SK-N-SH (cell line): ENCODE data around the gene CPED1. TPM values are rescaled to one million over a fixed set of nuclear protein-coding genes. Genes with fewer than 3 reads are reported as not detected.
A peak's percentile ranks its signal among the peaks of the same experiment; 100 is the strongest.

Source experiments
- CHD2 ChIP-seq: fragments of 150-350 bp; IDR thresholded peaks from 2 replicates; pipeline ENCODE4 v1.6.1; 2018; ENCODE audit warnings: low read length; ENCODE audit not compliant: partially characterized antibody
- ELF1 ChIP-seq: IDR thresholded peaks from 2 replicates; pipeline ENCODE4 v1.4.0; 2012
- EP300 ChIP-seq, 2 experiments: IDR thresholded peaks; 2 replicates each; pipeline versions ENCODE4 v1.4.0 to v1.6.1; 2012; ENCODE audit warnings: borderline replicate concordance in 1 of 2, low read depth in 1 of 2, low read length in 1 of 2
- FOXJ3 ChIP-seq: sonication (generic); formaldehyde crosslinking; IDR thresholded peaks from 2 replicates; pipeline ENCODE4 v1.5.1; 2020; ENCODE audit warnings: mild to moderate bottlenecking, missing genetic modification reagents
- GABPA ChIP-seq: IDR thresholded peaks from 2 replicates; pipeline ENCODE4 v1.4.0; 2012; ENCODE audit warnings: low read depth, mild to moderate bottlenecking
- JUND ChIP-seq: IDR thresholded peaks from 2 replicates; pipeline ENCODE4 v1.4.0; 2012
- MAX ChIP-seq: IDR thresholded peaks from 2 replicates; pipeline ENCODE4 v1.4.0; 2012; ENCODE audit warnings: low read depth
- MEF2A ChIP-seq: IDR thresholded peaks from 2 replicates; pipeline ENCODE4 v1.4.0; 2012; ENCODE audit warnings: low read depth, borderline replicate concordance
- MXI1 ChIP-seq: IDR thresholded peaks from 2 replicates; pipeline ENCODE4 v1.6.1; 2012; ENCODE audit warnings: mild to moderate bottlenecking, low read depth, low read length, improper control_type of control experiment
- NFIC ChIP-seq: IDR thresholded peaks from 2 replicates; pipeline ENCODE4 v1.4.0; 2012; ENCODE audit warnings: borderline replicate concordance
- NRF1 ChIP-seq: IDR thresholded peaks from 2 replicates; pipeline ENCODE4 v1.6.1; 2012; ENCODE audit warnings: low read depth, mild to moderate bottlenecking, low read length
- POLR2AphosphoS5 ChIP-seq: IDR thresholded peaks from 2 replicates; pipeline ENCODE4 v1.6.1; 2012; ENCODE audit warnings: low read depth, low read length
- RXRA ChIP-seq: IDR thresholded peaks from 2 replicates; pipeline ENCODE4 v1.4.0; 2012; ENCODE audit warnings: low read depth, mild to moderate bottlenecking, borderline replicate concordance
- SMC3 ChIP-seq: IDR thresholded peaks from 2 replicates; pipeline ENCODE4 v1.6.1; 2012; ENCODE audit warnings: low read depth, low read length, improper control_type of control experiment
- TAF1 ChIP-seq: IDR thresholded peaks from 2 replicates; pipeline ENCODE4 v1.6.1; 2012; ENCODE audit warnings: low read depth, mild to moderate bottlenecking, low read length, moderate library complexity, borderline replicate concordance
- TEAD4 ChIP-seq: IDR thresholded peaks from 2 replicates; pipeline ENCODE4 v1.4.0; 2012; ENCODE audit warnings: mild to moderate bottlenecking, borderline replicate concordance; ENCODE audit not compliant: insufficient read depth
- USF1 ChIP-seq: IDR thresholded peaks from 2 replicates; pipeline ENCODE4 v1.4.0; 2012; ENCODE audit warnings: low read depth, borderline replicate concordance
- YY1 ChIP-seq: IDR thresholded peaks from 2 replicates; pipeline ENCODE4 v1.4.0; 2012; ENCODE audit warnings: low read depth, mild to moderate bottlenecking
- polyA plus RNA-seq, 3 experiments: library from polyadenylated mRNA; depleted of rRNA; stranded (reverse); fragments of >200 nt; gene quantifications; 2 replicates each; pipeline ENCODE4 v1.2.3, GENCODE V29; 2012
- TF ChIP-seq, protein P1 (sequence below): IDR thresholded peaks from 2 replicates; pipeline ENCODE4; 2012
- TF ChIP-seq, protein P2 (sequence below): fragments of 150-350 bp; IDR thresholded peaks from 2 replicates; pipeline ENCODE4 v1.6.1; 2017; ENCODE audit warnings: antibody characterized with exemption, low read length, low read depth, borderline replicate concordance
- TF ChIP-seq, protein P3 (sequence below): IDR thresholded peaks from 2 replicates; pipeline ENCODE4 v1.6.1; 2012; ENCODE audit warnings: mild to moderate bottlenecking, low read depth, low read length, moderate library complexity

The CPED1 gene
- polyA plus RNA-seq, 1 of the 3 experiments (the other 2 are of a cell fraction): 4.4 TPM

- TF ChIP-seq ELF1 (peak; percentile 46; the same call in 1 of the 2 replicates), POLR2AphosphoS5 (peak; percentile 75; the same call in 1 of the 2 replicates), MXI1 (peak; percentile 40; the same call in 1 of the 2 replicates), FOXJ3 (peak; percentile 73; the same call in 1 of the 2 replicates), TEAD4 (peak; percentile 79), USF1 (peak; percentile 27; the same call in 1 of the 2 replicates), SMC3 (no peak), CHD2 (peak; percentile 69), EP300 (IDR thresholded peaks at IDR 0.05; ENCODE audit: borderline replicate concordance in 1 of 2, low read depth in 1 of 2, low read length in 1 of 2) (peak; percentile 83 to 94), JUND (peak; percentile 76), RXRA (peak; percentile 91), GABPA (no peak; the same call in 1 of the 2 replicates), NFIC (peak; percentile 82), MAX (no peak), NRF1 (no peak), YY1 (peak; percentile 37; the same call in 1 of the 2 replicates), TAF1 (no peak), MEF2A (no peak)
- TF ChIP-seq, protein P1, sequence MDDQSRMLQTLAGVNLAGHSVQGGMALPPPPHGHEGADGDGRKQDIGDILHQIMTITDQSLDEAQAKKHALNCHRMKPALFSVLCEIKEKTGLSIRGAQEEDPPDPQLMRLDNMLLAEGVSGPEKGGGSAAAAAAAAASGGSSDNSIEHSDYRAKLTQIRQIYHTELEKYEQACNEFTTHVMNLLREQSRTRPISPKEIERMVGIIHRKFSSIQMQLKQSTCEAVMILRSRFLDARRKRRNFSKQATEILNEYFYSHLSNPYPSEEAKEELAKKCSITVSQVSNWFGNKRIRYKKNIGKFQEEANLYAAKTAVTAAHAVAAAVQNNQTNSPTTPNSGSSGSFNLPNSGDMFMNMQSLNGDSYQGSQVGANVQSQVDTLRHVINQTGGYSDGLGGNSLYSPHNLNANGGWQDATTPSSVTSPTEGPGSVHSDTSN: peak; percentile 80
- TF ChIP-seq, protein P2, sequence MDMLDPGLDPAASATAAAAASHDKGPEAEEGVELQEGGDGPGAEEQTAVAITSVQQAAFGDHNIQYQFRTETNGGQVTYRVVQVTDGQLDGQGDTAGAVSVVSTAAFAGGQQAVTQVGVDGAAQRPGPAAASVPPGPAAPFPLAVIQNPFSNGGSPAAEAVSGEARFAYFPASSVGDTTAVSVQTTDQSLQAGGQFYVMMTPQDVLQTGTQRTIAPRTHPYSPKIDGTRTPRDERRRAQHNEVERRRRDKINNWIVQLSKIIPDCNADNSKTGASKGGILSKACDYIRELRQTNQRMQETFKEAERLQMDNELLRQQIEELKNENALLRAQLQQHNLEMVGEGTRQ: no peak
- TF ChIP-seq, protein P3, sequence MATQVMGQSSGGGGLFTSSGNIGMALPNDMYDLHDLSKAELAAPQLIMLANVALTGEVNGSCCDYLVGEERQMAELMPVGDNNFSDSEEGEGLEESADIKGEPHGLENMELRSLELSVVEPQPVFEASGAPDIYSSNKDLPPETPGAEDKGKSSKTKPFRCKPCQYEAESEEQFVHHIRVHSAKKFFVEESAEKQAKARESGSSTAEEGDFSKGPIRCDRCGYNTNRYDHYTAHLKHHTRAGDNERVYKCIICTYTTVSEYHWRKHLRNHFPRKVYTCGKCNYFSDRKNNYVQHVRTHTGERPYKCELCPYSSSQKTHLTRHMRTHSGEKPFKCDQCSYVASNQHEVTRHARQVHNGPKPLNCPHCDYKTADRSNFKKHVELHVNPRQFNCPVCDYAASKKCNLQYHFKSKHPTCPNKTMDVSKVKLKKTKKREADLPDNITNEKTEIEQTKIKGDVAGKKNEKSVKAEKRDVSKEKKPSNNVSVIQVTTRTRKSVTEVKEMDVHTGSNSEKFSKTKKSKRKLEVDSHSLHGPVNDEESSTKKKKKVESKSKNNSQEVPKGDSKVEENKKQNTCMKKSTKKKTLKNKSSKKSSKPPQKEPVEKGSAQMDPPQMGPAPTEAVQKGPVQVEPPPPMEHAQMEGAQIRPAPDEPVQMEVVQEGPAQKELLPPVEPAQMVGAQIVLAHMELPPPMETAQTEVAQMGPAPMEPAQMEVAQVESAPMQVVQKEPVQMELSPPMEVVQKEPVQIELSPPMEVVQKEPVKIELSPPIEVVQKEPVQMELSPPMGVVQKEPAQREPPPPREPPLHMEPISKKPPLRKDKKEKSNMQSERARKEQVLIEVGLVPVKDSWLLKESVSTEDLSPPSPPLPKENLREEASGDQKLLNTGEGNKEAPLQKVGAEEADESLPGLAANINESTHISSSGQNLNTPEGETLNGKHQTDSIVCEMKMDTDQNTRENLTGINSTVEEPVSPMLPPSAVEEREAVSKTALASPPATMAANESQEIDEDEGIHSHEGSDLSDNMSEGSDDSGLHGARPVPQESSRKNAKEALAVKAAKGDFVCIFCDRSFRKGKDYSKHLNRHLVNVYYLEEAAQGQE: no peak
Observed at GRCh38 chr7:121041516-121042148, 53.1 kb downstream of the CPED1 start (continued).
